ENCODE measurements around the gene ANGPTL4. TPM values are rescaled to one million over a fixed set of nuclear protein-coding genes. Genes with fewer than 3 reads are reported as not detected.

ANGPTL4 gene
- total and polyA plus RNA-seq, 8 donors = 2.8 to 169 (median 34.6) TPM

DNA sequence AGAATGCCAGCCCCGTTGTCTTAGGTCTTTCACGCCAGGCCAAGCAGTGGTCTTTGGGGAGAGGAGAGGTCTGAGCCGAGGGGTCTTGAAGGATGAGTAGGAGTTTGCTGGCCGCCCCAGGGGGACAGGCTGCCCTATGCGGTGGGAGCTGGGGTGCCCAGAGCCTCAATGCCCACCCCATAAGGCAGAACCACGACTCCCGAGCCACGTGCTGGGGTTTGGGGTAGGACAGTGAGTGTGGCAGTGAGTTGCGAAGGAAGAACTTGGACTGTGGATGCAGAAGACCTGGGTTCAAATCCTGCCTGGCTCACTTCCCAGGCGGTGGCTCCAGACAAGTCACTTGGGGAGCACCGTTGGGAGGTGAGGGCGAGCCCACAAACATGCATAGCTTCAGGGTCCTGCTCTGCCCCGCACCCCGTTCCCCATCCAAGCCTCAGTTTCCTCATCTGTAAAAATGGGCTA, 31.7 kb downstream of the ANGPTL4 start:
- Histone ChIP-seq H3K4me3 (no peak overlapping the region), H3K9me3 (no peaks in the 10 kb centered on the region), H3K4me1 (peaks cover 39 to 51% (median 41%) of the 10 kb centered on the region in 3 donors), H3K27ac (no peak overlapping the region), H3K36me3 (peaks cover 0 to 7% (median 0%) of the 10 kb centered on the region in 3 donors), H3K27me3 (no peaks in the 10 kb centered on the region)
- FAIRE-seq (no peak), DNase-seq (peak in 2 of 6 donors; percentile 52 to 63), ATAC-seq (no peak)
- TF ChIP-seq, protein P1, sequence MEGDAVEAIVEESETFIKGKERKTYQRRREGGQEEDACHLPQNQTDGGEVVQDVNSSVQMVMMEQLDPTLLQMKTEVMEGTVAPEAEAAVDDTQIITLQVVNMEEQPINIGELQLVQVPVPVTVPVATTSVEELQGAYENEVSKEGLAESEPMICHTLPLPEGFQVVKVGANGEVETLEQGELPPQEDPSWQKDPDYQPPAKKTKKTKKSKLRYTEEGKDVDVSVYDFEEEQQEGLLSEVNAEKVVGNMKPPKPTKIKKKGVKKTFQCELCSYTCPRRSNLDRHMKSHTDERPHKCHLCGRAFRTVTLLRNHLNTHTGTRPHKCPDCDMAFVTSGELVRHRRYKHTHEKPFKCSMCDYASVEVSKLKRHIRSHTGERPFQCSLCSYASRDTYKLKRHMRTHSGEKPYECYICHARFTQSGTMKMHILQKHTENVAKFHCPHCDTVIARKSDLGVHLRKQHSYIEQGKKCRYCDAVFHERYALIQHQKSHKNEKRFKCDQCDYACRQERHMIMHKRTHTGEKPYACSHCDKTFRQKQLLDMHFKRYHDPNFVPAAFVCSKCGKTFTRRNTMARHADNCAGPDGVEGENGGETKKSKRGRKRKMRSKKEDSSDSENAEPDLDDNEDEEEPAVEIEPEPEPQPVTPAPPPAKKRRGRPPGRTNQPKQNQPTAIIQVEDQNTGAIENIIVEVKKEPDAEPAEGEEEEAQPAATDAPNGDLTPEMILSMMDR (IDR thresholded peaks at IDR 0.05) = no peak
- WGBS, 2 donors = 88 to 90% methylated on average over 14 of the region's 14 CpGs
- intact Hi-C loops (cut with DNase I) = no loop called here

DNA sequence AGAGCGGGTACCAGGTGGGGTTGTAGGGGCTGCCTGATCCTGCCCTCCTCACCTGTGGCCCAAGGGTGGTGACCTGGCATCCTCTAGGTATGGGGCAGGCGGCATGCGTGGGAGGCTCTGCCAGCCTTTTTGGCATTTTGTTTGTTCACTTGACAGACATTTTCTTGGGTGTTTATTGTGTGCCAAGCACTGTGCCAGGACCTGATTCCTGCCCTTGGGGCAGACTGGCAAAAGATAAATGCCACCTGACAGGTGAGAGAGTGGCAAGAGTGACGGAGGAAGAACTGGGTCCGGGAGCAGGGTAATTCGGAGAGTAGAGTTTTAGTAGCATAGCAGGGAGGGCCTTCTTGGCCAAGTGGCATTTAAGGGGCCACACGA, 32.2 kb downstream of the ANGPTL4 start:
- H3K9me3 ChIP-seq = no peaks in the 10 kb centered on the region

DNA sequence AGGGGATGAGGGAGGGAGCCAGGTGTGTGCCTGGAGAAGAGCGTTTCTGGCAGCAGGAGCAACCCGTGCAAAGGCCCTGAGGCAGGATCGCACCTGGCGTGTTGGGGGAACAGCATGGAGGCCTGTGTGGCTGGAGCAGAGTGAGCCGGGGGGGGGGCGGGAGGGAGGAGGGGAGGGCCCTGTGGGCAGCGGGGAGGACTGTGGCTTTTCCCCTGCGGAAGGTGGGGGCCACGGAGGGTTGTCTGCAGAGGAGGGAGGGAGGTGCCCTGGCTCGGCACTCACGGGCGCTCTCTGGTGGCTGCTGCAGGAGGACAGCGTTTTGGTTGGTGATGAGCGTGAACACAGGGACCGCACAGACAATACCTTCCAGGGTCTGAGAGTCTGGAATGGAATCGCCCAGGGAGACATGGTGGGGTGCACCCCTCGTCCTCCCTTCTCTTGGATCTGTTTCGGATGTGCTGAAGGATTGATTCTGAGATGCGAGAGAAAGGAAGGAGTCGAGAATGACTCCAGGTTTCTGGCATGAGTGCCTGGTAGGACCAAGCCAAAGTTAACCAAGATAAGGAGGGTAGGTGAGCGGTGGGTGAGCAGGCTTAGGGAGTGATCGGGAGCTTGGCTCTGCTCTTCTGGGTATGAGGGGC, 32.7 kb downstream of the ANGPTL4 start:
- H3K36me3 ChIP-seq = peaks cover 0 to 12% (median 0%) of the 10 kb centered on the region in 3 donors
- peak; percentile 62 to 79 (median 67) for DNase-seq
- FAIRE-seq = no peak
- ATAC-seq = peak; percentile 11 to 51 (median 42)
- peak overlapping the region in 1 of 4 donors; percentile 16 for H3K27ac ChIP-seq
- intact Hi-C loops (cut with DNase I) = no loop called here
- H3K4me1 ChIP-seq = peaks cover 31 to 44% (median 35%) of the 10 kb centered on the region in 3 donors
- H3K4me3 ChIP-seq = no peak overlapping the region
- WGBS, 2 donors = 45 to 52% methylated on average over 22 of the region's 22 CpGs
- no peaks in the 10 kb centered on the region for H3K27me3 ChIP-seq
- no peaks in the 10 kb centered on the region for H3K9me3 ChIP-seq
- TF ChIP-seq, protein P1 (IDR thresholded peaks at IDR 0.05) = peak in 3 of 4 donors; percentile 19 to 38 (median 32)

More for the DNA sequence above, 32.2 kb downstream of the ANGPTL4 start:
- Histone ChIP-seq H3K4me3 (no peak overlapping the region), H3K36me3 (peaks cover 0 to 10% (median 0%) of the 10 kb centered on the region in 3 donors), H3K4me1 (peaks cover 36 to 49% (median 40%) of the 10 kb centered on the region in 3 donors), H3K27ac (no peak overlapping the region), H3K27me3 (no peaks in the 10 kb centered on the region)
- TF ChIP-seq, protein P1 (IDR thresholded peaks at IDR 0.05) = no peak
- ATAC-seq (no peak), DNase-seq (peak in 2 of 6 donors; percentile 39 to 44), FAIRE-seq (no peak)
- intact Hi-C loops (cut with DNase I) = no loop called here
- WGBS, 2 donors = 45 to 58% methylated on average over 7 of the region's 7 CpGs

DNA sequence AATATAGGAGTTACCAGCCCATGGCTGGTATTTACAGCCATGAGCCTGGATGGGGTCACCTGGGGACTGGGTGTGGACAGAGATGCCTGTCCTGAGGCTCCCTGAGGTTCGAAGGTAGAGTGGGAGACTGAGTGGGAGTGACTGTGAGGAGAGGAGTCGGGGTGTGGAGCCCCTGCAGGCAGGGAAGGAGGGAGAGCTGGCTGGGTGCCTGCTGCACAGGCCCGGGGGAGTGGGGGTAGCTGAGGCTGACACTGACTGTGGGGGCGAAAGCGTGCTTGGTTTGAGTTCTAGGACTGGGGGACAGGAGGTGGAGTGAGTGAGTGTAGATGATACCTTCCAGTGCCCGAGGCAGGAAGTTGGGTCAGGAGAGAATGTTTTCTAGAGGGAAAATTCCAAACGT, 33.3 kb downstream of the ANGPTL4 start:
- no peaks in the 10 kb centered on the region for H3K27me3 ChIP-seq
- peaks cover 0 to 18% (median 4%) of the 10 kb centered on the region in 3 donors for H3K36me3 ChIP-seq
- FAIRE-seq = no peak
- no peak overlapping the region for H3K4me3 ChIP-seq
- no peak for ATAC-seq
- DNase-seq = peak in 1 of 6 donors; percentile 73
- no peaks in the 10 kb centered on the region for H3K9me3 ChIP-seq
- whole genome bisulfite sequencing, 2 donors = 48 to 61% methylated on average over 7 of the region's 7 CpGs
- peaks cover 25 to 39% (median 30%) of the 10 kb centered on the region in 3 donors for H3K4me1 ChIP-seq
- peak overlapping the region in 2 of 4 donors; percentile 7 to 16 for H3K27ac ChIP-seq
- TF ChIP-seq, protein P1 (IDR thresholded peaks at IDR 0.05) = no peak
- intact Hi-C loops (cut with DNase I) = no loop called here
